SK-N-SH (cell line): ENCODE measurements around the gene ZBTB38. TPM values are rescaled to one million over a fixed set of nuclear protein-coding genes. Genes with fewer than 3 reads are reported as not detected.

Experiments
- CTCF ChIA-PET: fragments of 300-600, 350-600 bp; formaldehyde crosslinking; extraction: SDS; loops from one replicate; lab custom pipeline; 2021; lab: Yijun Ruan, JAX
- POLR2A ChIA-PET: fragments of 350-600 bp; sonication (Branson Sonifier 250); formaldehyde crosslinking; extraction: SDS; loops from one replicate; lab custom pipeline; 2020; ENCODE audit warnings: antibody characterized with exemption, inconsistent platforms; lab: Yijun Ruan, JAX
- DNase-seq: peaks from one replicate; pipeline ENCODE4 v3.0.0; 2012
- H2AFZ ChIP-seq: fragments of 200-600 bp; sonication (generic); 2 replicates; pipeline ENCODE4 v1.8.1; 2016; ENCODE audit warnings: antibody characterized with exemption, mild to moderate bottlenecking, low read depth
- H3F3A ChIP-seq: fragments of 200-600 bp; sonication (generic); replicated peaks from 2 replicates; pipeline ENCODE3; 2016; ENCODE audit warnings: antibody characterized with exemption, mild to moderate bottlenecking; ENCODE audit not compliant: insufficient read depth
- H3K27ac ChIP-seq, 2 experiments: fragments of 200-500 bp in 1 of 2; fragments of 200-600 bp in 1 of 2; sonication (Bioruptor generic) in 1 of 2; sonication (generic), shearing (Covaris generic) in 1 of 2; 2 replicates each; pipeline versions ENCODE4 v1.5.1 to v1.6.1; 2014 to 2016; ENCODE audit warnings: low read depth in 2 of 2, inconsistent platforms in 1 of 2, low read length in 1 of 2, mild to moderate bottlenecking in 1 of 2, mixed read lengths in 1 of 2
- H3K27me3 ChIP-seq: fragments of 200-600 bp; sonication (generic), shearing (Covaris generic); 2 replicates; pipeline ENCODE4 v1.6.1; 2016; ENCODE audit warnings: mixed run types; ENCODE audit not compliant: insufficient read depth
- H3K36me3 ChIP-seq, 2 experiments: fragments of 200-500 bp in 1 of 2; fragments of 200-600 bp in 1 of 2; sonication (Bioruptor generic) in 1 of 2; sonication (generic) in 1 of 2; replicated peaks in 1 of 2; 2 replicates each; pipeline versions ENCODE3 to v1.5.1; 2014 to 2016; ENCODE audit warnings: low read length in 1 of 2, mild to moderate bottlenecking in 1 of 2; ENCODE audit not compliant: insufficient read depth in 2 of 2, control insufficient read depth in 1 of 2
- H3K4me1 ChIP-seq, 2 experiments: fragments of 200-500 bp in 1 of 2; fragments of 200-600 bp in 1 of 2; sonication (Bioruptor generic) in 1 of 2; sonication (generic), shearing (Covaris generic) in 1 of 2; 2 replicates each; pipeline versions ENCODE4 v1.5.1 to v1.6.1; 2014 to 2016; ENCODE audit warnings: low read depth in 1 of 2, low read length in 1 of 2, mixed run types in 1 of 2; ENCODE audit not compliant: insufficient read depth in 2 of 2, control insufficient read depth in 1 of 2
- H3K4me2 ChIP-seq: fragments of 200-600 bp; sonication (generic), shearing (Covaris generic); 2 replicates; pipeline ENCODE4 v1.6.1; 2017; ENCODE audit warnings: mixed run types
- H3K4me3 ChIP-seq, 2 experiments: fragments of 200-500 bp in 1 of 2; fragments of 200-600 bp in 1 of 2; sonication (Bioruptor generic) in 1 of 2; sonication (generic), shearing (Covaris generic) in 1 of 2; 2 replicates each; pipeline versions ENCODE4 v1.5.1 to v1.8.1; 2014 to 2016; ENCODE audit warnings: low read depth in 2 of 2, inconsistent platforms in 1 of 2, low read length in 1 of 2, mild to moderate bottlenecking in 1 of 2, mixed read lengths in 1 of 2, moderate library complexity in 1 of 2
- H3K79me2 ChIP-seq: fragments of 200-600 bp; sonication (generic); 2 replicates; pipeline ENCODE4 v1.8.1; 2017; ENCODE audit warnings: mild to moderate bottlenecking; ENCODE audit not compliant: insufficient read depth
- H3K9ac ChIP-seq: fragments of 200-600 bp; sonication (generic); 2 replicates; pipeline ENCODE4 v1.6.1; 2017; ENCODE audit warnings: mixed run types
- H3K9me2 ChIP-seq: fragments of 200-600 bp; sonication (generic); 2 replicates; pipeline ENCODE4 v1.6.1; 2017; ENCODE audit warnings: mixed run types
- H3K9me3 ChIP-seq: fragments of 200-600 bp; sonication (generic); 2 replicates; pipeline ENCODE4 v1.6.1; 2017; ENCODE audit warnings: mixed run types, mild to moderate bottlenecking, moderate library complexity
- H4K20me1 ChIP-seq: fragments of 200-600 bp; sonication (generic); 2 replicates; pipeline ENCODE4 v1.6.1; 2017; ENCODE audit warnings: mild to moderate bottlenecking, mixed run types; ENCODE audit not compliant: insufficient read depth
- CTCF ChIP-seq: fragments of 200-600 bp; sonication (generic); IDR thresholded peaks from 2 replicates; pipeline ENCODE4 v1.6.1; 2017; ENCODE audit warnings: antibody characterized with exemption, mild to moderate bottlenecking, moderate library complexity
- ELF1 ChIP-seq: IDR thresholded peaks from 2 replicates; pipeline ENCODE4 v1.4.0; 2012
- EZH2phosphoT487 ChIP-seq: fragments of 200-600 bp; sonication (generic); IDR thresholded peaks from 2 replicates; pipeline ENCODE4 v1.6.1; 2017; ENCODE audit warnings: low read depth, mixed run types, mild to moderate bottlenecking, antibody characterized with exemption, moderate library complexity, borderline replicate concordance
- FOSL2 ChIP-seq: IDR thresholded peaks from 2 replicates; pipeline ENCODE4 v1.4.0; 2012; ENCODE audit warnings: low read depth, mild to moderate bottlenecking, moderate library complexity, borderline replicate concordance
- FOXM1 ChIP-seq: IDR thresholded peaks from 2 replicates; pipeline ENCODE4 v1.4.0; 2012; ENCODE audit warnings: low read depth, mild to moderate bottlenecking
- GABPA ChIP-seq: IDR thresholded peaks from 2 replicates; pipeline ENCODE4 v1.4.0; 2012; ENCODE audit warnings: low read depth, mild to moderate bottlenecking
- JUND ChIP-seq: IDR thresholded peaks from 2 replicates; pipeline ENCODE4 v1.4.0; 2012
- MAX ChIP-seq: IDR thresholded peaks from 2 replicates; pipeline ENCODE4 v1.4.0; 2012; ENCODE audit warnings: low read depth
- MEF2A ChIP-seq: IDR thresholded peaks from 2 replicates; pipeline ENCODE4 v1.4.0; 2012; ENCODE audit warnings: low read depth, borderline replicate concordance
- NRF1 ChIP-seq: IDR thresholded peaks from 2 replicates; pipeline ENCODE4 v1.6.1; 2012; ENCODE audit warnings: low read depth, mild to moderate bottlenecking, low read length
- POLR2AphosphoS5 ChIP-seq: IDR thresholded peaks from 2 replicates; pipeline ENCODE4 v1.6.1; 2012; ENCODE audit warnings: low read depth, low read length
- RXRA ChIP-seq: IDR thresholded peaks from 2 replicates; pipeline ENCODE4 v1.4.0; 2012; ENCODE audit warnings: low read depth, mild to moderate bottlenecking, borderline replicate concordance
- SIN3A ChIP-seq: IDR thresholded peaks from 2 replicates; pipeline ENCODE4 v1.6.1; 2012; ENCODE audit warnings: low read depth, mild to moderate bottlenecking, low read length, moderate library complexity, borderline replicate concordance
- SMC3 ChIP-seq: IDR thresholded peaks from 2 replicates; pipeline ENCODE4 v1.6.1; 2012; ENCODE audit warnings: low read depth, low read length, improper control_type of control experiment
- TEAD4 ChIP-seq: IDR thresholded peaks from 2 replicates; pipeline ENCODE4 v1.4.0; 2012; ENCODE audit warnings: mild to moderate bottlenecking, borderline replicate concordance; ENCODE audit not compliant: insufficient read depth
- USF1 ChIP-seq: IDR thresholded peaks from 2 replicates; pipeline ENCODE4 v1.4.0; 2012; ENCODE audit warnings: low read depth, borderline replicate concordance
- USF2 ChIP-seq: fragments of 150-350 bp; IDR thresholded peaks from 2 replicates; pipeline ENCODE4 v1.6.1; 2017; ENCODE audit warnings: antibody characterized with exemption, low read length, low read depth, borderline replicate concordance
- YY1 ChIP-seq: IDR thresholded peaks from 2 replicates; pipeline ENCODE4 v1.4.0; 2012; ENCODE audit warnings: low read depth, mild to moderate bottlenecking
- ZBTB33 ChIP-seq: IDR thresholded peaks from 2 replicates; pipeline ENCODE4 v1.4.0; 2012; ENCODE audit warnings: low read depth, borderline replicate concordance
- WGBS: methylation state at CpG from one replicate; pipeline ENCODE4 v1.1.6; 2017; ENCODE audit warnings: low lambda C conversion rate; 5-methylcytosine and 5-hydroxymethylcytosine counted together
- polyA plus RNA-seq, 3 experiments: library from polyadenylated mRNA; depleted of rRNA; stranded (reverse); fragments of >200 nt; gene quantifications; 2 replicates each; pipeline ENCODE4 v1.2.3, GENCODE V29; 2012

The ZBTB38 gene
- polyA plus RNA-seq, 1 of the 3 experiments (the other 2 are of a cell fraction), result 10.1 TPM

- no peak for TF ChIP-seq EZH2phosphoT487
- no peak for TF ChIP-seq SIN3A
- TF ChIP-seq JUND, result no peak
Observed at GRCh38 chr3:141392897-141393734, 24.8 kb downstream of the ZBTB38 start (continued).

- Histone ChIP-seq H3K4me2 (no peak overlapping the region), H3K79me2 (no peaks in the 10 kb centered on the region), H3F3A (peaks cover 7% of the 10 kb centered on the region), H2AFZ (no peak overlapping the region), H3K36me3 (peaks cover 13 to 39% of the 10 kb centered on the region in 2 experiments), H3K27ac (peak overlapping the region in 1 of 2 experiments; percentile 89; a peak in 2 of 4 replicates), H3K27me3 (no peaks in the 10 kb centered on the region), H3K4me3 (no peak overlapping the region; a peak in 1 of 4 replicates)
- CTCF ChIA-PET, result interaction anchor here (0.9 to 1.1 kb wide), 5 partner anchors 9 to 82 kb away, joined by 3 to 4 read pairs (median 3); no protein-coding TSS in a partner anchor
- POLR2A ChIA-PET, result no interaction called here
- DNase-seq, result no peak
- 93% methylated on average over 7 of the region's 7 CpGs for WGBS
- TF ChIP-seq SMC3 (no peak), FOXM1 (no peak), ZBTB33 (no peak), FOSL2 (no peak), GABPA (no peak), ELF1 (no peak), USF1 (no peak), CTCF (no peak), POLR2AphosphoS5 (no peak), USF2 (no peak), RXRA (no peak), TEAD4 (no peak), MEF2A (no peak), NRF1 (no peak), MAX (no peak), YY1 (no peak)
- TF ChIP-seq, all 33 proteins: peak for 0
- Histone ChIP-seq H3K9me2 (no peaks in the 10 kb centered on the region), H3K9me3 (peaks cover 13% of the 10 kb centered on the region; the same call in 1 of the 2 replicates), H4K20me1 (no peaks in the 10 kb centered on the region), H3K4me1 (peaks cover 0 to 26% of the 10 kb centered on the region in 2 experiments; a peak in 3 of 4 replicates), H3K9ac (no peak overlapping the region)
Observed at GRCh38 chr3:141393735-141394076, 25.4 kb downstream of the ZBTB38 start.
